Measurements from ENCODE around the gene COL4A2.

DNA sequence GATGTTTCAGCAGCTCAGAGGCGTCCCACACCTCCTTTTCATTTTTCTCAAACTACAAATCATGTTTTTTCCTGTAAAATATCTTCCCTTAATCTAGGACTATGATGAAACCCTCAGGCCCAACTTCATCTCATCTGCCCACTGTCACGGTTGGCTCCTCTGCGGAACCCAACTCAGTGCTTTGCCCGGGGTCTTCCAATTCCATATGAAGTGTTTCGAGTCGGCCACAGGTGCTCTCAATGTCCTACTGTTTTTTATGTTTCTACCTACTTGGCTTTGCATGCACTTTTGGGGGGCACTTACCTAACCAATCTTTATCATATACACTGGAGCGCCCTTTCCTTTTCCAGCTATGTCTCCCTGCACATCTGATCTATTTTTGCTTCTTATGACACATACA, 28.2 kb upstream of the COL4A2 start:
- TF ChIP-seq, protein P1, sequence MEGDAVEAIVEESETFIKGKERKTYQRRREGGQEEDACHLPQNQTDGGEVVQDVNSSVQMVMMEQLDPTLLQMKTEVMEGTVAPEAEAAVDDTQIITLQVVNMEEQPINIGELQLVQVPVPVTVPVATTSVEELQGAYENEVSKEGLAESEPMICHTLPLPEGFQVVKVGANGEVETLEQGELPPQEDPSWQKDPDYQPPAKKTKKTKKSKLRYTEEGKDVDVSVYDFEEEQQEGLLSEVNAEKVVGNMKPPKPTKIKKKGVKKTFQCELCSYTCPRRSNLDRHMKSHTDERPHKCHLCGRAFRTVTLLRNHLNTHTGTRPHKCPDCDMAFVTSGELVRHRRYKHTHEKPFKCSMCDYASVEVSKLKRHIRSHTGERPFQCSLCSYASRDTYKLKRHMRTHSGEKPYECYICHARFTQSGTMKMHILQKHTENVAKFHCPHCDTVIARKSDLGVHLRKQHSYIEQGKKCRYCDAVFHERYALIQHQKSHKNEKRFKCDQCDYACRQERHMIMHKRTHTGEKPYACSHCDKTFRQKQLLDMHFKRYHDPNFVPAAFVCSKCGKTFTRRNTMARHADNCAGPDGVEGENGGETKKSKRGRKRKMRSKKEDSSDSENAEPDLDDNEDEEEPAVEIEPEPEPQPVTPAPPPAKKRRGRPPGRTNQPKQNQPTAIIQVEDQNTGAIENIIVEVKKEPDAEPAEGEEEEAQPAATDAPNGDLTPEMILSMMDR (IDR thresholded peaks at IDR 0.05), result no peak
- no peak for TF ChIP-seq POLR2A (IDR thresholded peaks at IDR 0.05)
